HG02885 (cell line): Measurements from ENCODE around the gene CLCC1.
"Not testable (repeated sequence)": the region's sequence is repeated elsewhere in the genome, so short reads cannot be mapped to it uniquely, and the experiment has no call there.

Experiments
- ATAC-seq: cut with Tn5 transposase; IDR thresholded peaks from one replicate; pipeline ENCODE4 v1.9.1; 2021; ENCODE audit warnings: mild to moderate bottlenecking; ENCODE audit not compliant: unreplicated experiment, poor library complexity

The CLCC1 gene

DNA sequence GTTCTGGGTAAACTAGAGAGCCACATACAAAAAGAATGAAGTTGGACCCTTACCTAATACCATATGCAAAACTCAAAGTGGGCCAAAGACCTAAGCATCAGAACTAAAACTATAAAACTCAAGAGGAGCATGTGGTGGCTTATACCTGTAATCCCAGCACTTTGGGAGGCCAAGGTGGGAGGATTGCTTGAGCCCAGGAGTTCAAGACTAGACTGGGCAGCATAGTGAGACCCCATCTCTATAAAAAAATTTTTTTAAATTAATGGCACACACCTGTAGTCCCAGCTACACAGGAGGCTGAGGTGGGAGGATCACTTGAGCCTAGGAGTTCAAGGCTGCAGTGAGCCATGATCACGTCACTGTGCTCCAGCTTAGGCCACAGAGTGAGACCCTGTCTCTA lies 35.7 kb downstream of the CLCC1 start:
- ATAC-seq: not testable (repeated sequence)

DNA sequence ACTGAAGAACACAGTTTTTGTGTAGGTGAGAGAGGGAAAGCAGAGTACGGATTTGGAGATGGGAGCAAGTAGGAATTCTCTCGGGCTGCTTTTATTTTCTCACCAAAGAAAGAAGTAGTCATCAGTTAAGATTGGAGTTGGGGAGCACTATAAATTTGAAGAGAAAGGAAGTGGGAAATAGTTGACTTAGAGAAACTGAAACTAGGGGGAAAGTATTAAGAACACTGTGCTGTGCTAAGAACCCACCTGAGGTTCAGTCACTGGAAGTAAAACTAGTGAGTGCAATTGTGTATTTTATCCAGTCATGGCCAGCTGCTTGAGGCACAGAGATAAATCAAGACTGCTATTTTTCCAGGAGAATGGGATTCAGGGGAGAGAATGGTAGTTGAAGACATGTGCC lies 37.4 kb downstream of the CLCC1 start:
- no peak for ATAC-seq

DNA sequence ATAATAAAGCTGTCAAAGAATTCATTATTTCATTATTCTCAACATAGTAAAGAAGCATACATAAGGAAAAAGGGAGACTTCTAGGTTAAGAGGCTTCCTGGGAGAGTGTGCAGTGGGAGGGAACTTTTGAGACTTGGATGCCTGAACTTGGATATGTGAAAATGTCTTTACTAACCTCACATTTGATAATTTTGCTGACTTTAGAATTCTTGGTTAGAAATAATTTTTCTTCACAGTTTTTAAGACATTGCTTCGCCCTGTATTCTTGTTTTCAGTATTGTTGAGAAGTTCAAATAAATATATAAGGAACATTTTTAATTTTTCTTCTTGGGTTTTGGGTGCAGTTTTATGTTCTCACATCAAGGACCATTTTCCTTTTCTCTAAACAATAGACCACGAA lies 46.5 kb downstream of the CLCC1 start:
- ATAC-seq: no peak
